ENCODE measurements around the gene FANCG.
A peak's percentile ranks its signal among the peaks of the same experiment; 100 is the strongest.

The FANCG gene

GRCh38 chr9:35078066-35078465 lies 1.7 kb downstream of the FANCG start:
- TF ChIP-seq CTCF (IDR thresholded peaks at IDR 0.05; ENCODE audit: insufficient read depth, missing control alignments), result no peak
- no peak for DNase-seq (ENCODE audit: insufficient read length, low spot score)
- no peak for FAIRE-seq

DNA sequence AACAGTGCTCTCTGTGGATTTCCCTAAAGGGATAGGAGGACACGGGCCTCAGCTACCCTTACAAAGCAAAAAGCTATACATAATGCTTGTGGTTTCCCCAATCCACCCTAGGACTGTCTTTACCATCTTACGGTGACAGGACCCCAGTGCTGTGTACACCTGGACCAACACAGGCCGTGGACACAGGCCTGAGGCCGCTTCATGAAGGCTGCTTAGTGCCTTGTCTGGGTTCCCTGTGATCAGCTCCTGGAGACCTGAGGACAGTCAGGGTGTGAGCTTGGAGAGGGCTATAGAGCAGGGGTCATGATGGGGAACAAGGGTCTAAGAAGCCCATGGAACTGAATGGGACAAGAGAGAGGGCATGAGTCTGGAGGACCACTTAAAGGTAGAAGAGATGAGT lies 2.9 kb downstream of the FANCG start:
- TF ChIP-seq CTCF (IDR thresholded peaks at IDR 0.05; ENCODE audit: insufficient read depth, missing control alignments), result no peak
- FAIRE-seq (no peak), DNase-seq (ENCODE audit: insufficient read length, low spot score) (no peak)

GRCh38 chr9:35075358-35075757 lies 4.4 kb downstream of the FANCG start:
- no peak for DNase-seq (ENCODE audit: insufficient read length, low spot score)
- no peak for FAIRE-seq
- TF ChIP-seq CTCF (IDR thresholded peaks at IDR 0.05; ENCODE audit: insufficient read depth, missing control alignments), result no peak

GRCh38 chr9:35074791-35075190 lies 5.0 kb downstream of the FANCG start:
- FAIRE-seq (no peak), DNase-seq (ENCODE audit: insufficient read length, low spot score) (no peak)
- TF ChIP-seq CTCF (IDR thresholded peaks at IDR 0.05; ENCODE audit: insufficient read depth, missing control alignments), result no peak

- DNase-seq (ENCODE audit: insufficient read length, low spot score) (no peak), FAIRE-seq (no peak)
- TF ChIP-seq CTCF (IDR thresholded peaks at IDR 0.05; ENCODE audit: insufficient read depth, missing control alignments), result no peak
Observed at GRCh38 chr9:35074141-35074540, 5.6 kb downstream of the FANCG start.

GRCh38 chr9:35073279-35073612 lies 6.5 kb downstream of the FANCG start:
- no peak for TF ChIP-seq CTCF (IDR thresholded peaks at IDR 0.05; ENCODE audit: insufficient read depth, missing control alignments)
- DNase-seq (ENCODE audit: insufficient read length, low spot score), result no peak
- no peak for FAIRE-seq

DNA sequence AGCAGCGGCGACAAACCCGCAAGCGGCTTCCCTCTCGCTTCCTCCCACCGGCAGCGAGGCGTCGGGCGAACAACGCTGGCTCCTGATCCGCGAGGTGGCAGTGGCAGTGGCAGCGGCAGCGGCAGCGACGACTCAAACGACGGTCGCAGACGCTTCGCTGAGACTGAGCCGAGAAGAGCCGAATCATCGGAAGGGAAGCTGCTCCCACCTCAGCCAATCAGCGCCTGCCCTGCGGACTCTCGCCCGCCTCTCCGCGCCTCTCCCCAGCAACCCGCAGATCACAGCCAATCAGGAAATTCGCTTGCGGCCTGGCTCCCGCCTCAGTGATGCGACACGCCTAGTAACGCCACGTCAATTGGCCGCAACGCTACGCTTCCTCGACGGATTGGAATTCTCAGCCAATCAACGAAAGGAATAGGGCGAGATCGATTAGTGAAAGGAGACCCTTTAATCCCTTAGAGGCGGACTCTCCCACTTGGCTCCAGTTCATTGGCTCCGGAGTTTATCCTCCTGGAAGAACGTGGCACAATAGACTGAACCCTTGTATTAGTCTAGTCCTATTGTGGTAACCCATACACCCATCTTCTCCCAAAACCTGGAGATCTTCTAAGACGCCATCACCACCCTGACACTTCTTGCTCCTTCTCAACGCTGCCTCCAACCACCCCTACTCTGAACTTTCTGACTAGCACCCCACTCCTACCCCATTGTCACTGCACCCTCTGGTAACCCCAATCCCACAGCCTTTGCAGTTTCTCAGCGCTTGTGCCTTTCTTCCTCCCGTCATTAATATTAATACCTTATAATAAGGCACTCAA lies 7.1 kb downstream of the FANCG start, which contains the start of gene VCP:
Gene VCP (minus strand): TSS at position 165 of the 818 bp plus-strand sequence. CDS start 272 bp downstream, outside the sequence.
- FAIRE-seq (peak; percentile 96), DNase-seq (ENCODE audit: insufficient read length, low spot score) (peak; percentile 96)
- no peak for TF ChIP-seq CTCF (IDR thresholded peaks at IDR 0.05; ENCODE audit: insufficient read depth, missing control alignments)

Data from D721Med (cell line).